Astrocyte of the spinal cord (primary cell): Measurements from ENCODE around the gene JMY.
A peak's percentile ranks its signal among the peaks of the same experiment; 100 is the strongest.

Experiments
- DNase-seq: peaks from one replicate; pipeline ENCODE4 v3.0.0; 2011; ENCODE audit warnings: low read depth, low spot score
- H3K4me3 ChIP-seq: 2 replicates; pipeline ENCODE4 v1.5.1; 2011; ENCODE audit warnings: low read depth, mild to moderate bottlenecking, low read length, moderate library complexity
- CTCF ChIP-seq: IDR thresholded peaks from 2 replicates; pipeline ENCODE4 v1.5.1; 2012; ENCODE audit warnings: low read depth, mild to moderate bottlenecking, low read length, inconsistent platforms
- in situ Hi-C: cut with HindIII; loops from 2 replicates; pipeline ENCODE4 v1.10.0; 2017; ENCODE audit warnings: low sequenced_read_pairs

The JMY gene

GRCh38 chr5:79200573-79201183, 35.3 kb upstream of the JMY start:
- in situ Hi-C loops = no loop called here

GRCh38 chr5:79201206-79201605, 34.7 kb upstream of the JMY start:
- DNase-seq = no peak
- no peak overlapping the region for H3K4me3 ChIP-seq
- no peak for TF ChIP-seq CTCF
- in situ Hi-C loops = no loop called here

More at GRCh38 chr5:79200573-79201183, 35.3 kb upstream of the JMY start:
- H3K4me3 ChIP-seq = no peak overlapping the region
- DNase-seq = no peak
- peak; percentile 69 for TF ChIP-seq CTCF

- no peak overlapping the region for H3K4me3 ChIP-seq
- in situ Hi-C loops = no loop called here
- no peak for DNase-seq
- TF ChIP-seq CTCF = no peak
Measured at GRCh38 chr5:79202076-79202475, 33.9 kb upstream of the JMY start.

- DNase-seq = no peak
- H3K4me3 ChIP-seq = no peak overlapping the region
- TF ChIP-seq CTCF = no peak
- in situ Hi-C loops = no loop called here
Measured at GRCh38 chr5:79205965-79206364, 30.0 kb upstream of the JMY start.

GRCh38 chr5:79206541-79206940, 29.4 kb upstream of the JMY start:
- in situ Hi-C loops = no loop called here
- TF ChIP-seq CTCF = no peak
- H3K4me3 ChIP-seq = no peak overlapping the region
- DNase-seq = no peak

GRCh38 chr5:79209505-79209904, 26.4 kb upstream of the JMY start:
- in situ Hi-C loops = no loop called here
- TF ChIP-seq CTCF = no peak
- no peak for DNase-seq
- H3K4me3 ChIP-seq = no peak overlapping the region
